Measurements from ENCODE around the gene ZCCHC2.

ZCCHC2 gene

DNA sequence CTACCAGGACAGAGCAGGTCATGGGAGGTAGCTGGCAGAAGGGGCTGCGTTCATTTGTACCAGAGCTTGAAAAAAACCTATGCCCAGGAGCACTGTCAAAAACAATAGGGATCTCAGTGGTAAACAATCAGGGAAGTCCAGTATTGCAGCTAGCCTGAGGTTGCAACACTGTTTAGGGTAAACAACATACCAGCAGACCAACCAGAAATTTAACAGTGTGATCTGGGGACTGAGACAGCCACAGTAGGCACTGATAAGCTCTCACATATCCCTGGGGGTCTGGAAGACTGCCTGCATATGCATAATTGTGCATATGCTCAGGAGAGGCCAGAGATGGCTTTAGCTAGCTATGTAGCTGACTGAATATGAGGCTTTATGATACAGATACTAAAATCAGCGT lies 12.0 kb upstream of the ZCCHC2 start:
- DNase-seq (ENCODE audit: low spot score), result no peak

DNA sequence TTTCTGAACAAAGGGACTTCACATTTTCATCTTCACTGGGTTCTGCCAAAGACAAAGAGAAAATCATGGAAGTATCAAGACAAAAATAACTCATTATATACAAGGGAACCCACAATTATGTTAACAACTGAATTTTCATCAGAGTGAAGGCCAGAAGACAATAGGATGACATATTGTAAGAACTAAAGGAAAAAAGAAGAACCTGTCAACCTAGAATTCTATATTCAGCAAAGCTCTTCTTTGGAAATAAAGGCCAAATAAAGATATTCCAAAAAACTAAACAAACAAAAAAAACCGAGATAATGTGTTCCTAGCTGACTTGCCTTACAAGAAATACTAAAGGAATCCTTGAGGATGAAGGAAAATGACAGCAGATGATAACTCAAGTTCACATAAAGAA lies 10.3 kb upstream of the ZCCHC2 start:
- DNase-seq (ENCODE audit: low spot score), result no peak

DNA sequence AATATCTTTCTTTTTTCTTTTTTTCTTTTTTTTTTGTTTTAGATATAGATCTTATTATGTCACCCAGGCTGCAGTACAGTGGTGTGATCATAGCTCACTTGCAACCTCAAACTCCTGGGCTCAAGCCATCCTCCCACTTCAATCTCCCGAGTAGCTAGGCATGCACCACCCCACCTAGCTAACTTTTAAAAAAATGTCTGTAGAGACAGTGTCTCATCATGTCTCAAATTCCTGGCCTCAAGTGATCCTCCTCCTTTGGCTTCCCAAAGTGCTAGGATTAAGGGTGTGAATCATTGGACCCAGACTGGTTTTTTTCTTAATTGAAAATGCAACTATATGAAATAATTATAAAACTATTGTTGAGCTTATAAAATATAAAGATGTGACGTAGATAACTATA lies 9.8 kb upstream of the ZCCHC2 start:
- DNase-seq (ENCODE audit: low spot score), result no peak

DNA sequence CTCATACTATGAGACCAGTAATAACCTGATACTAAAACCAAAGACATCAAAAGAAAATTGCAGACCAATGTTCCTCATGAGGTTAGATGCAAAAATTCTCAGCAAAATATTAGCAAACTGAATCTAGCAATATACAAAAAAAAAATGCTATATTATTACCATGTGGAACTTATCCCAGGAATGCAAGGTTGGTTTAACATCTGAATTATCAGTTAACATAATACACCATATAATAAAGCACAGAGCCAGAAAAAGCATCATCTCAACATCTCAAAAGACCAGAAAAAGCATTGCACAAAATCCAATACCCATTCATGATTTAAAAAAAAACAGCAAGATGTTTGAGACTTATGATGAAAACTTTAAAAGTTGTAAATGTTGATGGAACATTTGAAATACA lies 8.3 kb upstream of the ZCCHC2 start:
- no peak for DNase-seq (ENCODE audit: low spot score)

DNA sequence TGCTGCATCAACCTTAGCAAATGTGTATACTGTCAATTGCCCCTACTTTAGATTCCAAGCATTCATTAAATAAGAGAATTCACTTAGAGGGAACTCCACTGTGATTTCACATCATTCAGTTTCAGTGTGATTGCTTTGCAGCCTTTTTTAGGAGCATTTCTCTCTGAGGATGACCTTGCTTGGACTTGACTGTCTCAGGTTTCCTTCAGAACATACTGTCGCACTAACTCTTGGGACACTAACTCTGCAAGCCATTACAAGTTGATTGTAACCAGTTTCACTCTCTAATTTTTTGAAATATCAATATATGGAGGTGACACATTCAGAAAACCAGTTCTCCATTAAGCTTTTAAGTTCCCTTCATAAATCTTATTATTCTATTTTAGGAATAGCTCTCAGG lies 6.6 kb upstream of the ZCCHC2 start:
- no peak for DNase-seq (ENCODE audit: low spot score)

DNA sequence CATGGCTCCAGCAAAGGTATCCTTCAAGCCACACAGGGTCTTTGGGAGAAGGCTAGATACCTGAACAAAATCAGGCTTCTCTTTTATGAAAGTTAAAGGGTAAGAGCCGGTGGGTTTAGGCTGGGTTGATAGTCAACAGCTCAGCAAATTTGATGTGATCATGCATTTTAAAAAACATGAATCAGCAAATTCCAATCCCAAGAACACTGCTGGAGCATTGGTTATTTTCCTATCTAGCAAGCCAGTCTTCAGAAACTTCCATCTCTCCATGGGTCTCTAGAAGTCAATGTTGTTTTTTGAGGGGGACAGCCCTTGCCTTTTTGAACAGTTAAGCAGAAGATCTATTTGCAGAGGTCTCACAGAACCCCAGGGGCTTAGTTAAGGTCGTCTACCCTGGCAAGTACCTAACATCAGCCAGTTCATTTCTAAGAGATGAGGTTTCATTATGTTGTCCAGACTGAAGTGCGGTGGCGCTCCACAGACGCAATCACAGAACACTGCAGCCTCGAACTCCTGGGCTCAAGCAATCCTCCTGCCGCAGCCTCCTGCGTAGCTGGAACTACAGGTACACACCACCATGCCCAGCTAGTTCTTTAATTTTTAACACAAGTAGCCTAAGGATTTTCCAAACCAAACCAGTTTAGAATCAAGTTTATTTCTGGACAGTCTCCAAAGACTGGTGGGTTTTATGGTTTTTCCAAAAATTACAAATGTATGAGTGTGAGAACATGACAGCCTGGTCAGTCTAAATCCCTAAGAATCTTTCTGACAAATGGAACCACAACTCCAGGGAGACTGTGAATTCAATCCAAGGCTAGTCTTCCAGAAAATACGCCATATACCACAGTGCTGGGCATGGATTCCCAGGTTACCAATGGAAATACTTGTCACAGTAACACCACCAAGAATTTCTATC lies 4.1 kb upstream of the ZCCHC2 start:
- DNase-seq (ENCODE audit: low spot score), result no peak

DNA sequence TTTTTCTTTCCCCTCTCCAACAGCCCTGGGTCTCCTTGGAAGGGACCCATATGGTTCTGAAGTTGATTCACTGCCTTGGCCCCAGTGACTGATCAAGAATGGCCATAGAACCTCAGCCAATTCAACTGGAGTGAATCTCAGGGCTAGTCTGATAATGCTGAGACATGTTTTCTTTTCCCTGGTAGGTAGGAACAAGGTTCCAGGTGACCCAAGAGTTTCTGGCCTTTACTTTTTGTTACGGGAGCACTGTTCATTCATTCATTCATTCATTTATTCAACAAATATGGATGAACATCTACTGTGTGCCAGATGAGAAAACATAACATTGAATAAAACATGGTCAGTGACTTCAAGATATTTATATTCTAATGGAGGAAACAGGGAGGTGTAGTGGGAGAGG lies 3.1 kb upstream of the ZCCHC2 start:
- DNase-seq (ENCODE audit: low spot score), result no peak

DNA sequence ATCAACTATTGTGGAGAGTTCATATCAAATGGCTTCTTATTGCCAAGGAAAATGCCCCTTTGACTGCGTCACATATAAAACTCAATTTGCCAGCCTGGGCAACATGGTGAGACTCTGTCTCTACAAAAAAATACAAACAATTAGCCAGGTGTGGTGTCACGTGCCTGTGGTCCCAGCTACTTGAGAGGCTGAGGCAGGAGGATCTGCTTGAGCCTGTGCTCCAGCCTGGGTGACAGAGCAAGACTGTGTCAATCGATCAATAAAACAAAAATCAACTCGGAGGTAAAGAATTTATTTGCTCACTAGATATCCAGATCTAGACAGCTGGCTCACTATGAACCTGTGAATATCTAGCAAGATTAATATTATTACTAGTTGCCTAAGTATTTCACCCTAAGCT lies 1.7 kb upstream of the ZCCHC2 start:
- no peak for DNase-seq (ENCODE audit: low spot score)

DNA sequence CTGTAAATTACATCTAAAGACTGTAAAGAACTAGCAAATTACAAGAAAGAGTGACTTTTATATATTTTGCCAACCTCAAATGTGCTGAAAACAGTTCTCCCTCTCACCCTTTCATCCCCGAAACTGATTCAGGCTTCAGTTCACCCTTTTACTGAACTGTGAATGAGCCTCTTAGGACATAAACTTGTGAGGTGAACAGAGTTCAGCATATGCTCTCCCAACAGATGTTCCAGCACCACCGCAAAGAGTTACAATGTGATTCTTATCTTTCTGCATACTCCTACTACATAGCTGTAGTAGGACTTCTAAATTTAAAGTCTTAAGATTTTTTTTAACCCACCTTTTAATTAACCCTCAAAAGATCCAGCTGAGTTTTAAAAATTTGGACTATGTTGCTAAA lies 1.2 kb upstream of the ZCCHC2 start:
- no peak for DNase-seq (ENCODE audit: low spot score)

DNA sequence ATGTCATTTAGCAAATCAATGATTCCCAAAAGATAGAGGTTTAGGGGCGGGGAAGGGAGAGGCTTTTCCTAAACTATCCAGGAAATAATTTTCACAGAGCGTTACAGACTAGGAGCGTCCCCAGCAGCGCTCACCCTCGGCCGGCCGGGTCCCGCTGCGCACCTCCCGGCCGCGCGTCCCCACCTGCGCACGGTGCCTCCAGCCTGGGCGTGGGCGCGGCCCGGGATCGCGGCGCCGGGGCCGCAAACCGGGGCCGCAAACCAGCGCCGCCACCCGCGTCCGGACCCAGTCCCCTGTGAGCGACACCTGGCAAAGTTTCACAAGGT lies 684 bp upstream of the ZCCHC2 start:
- no peak for DNase-seq (ENCODE audit: low spot score)

DNA sequence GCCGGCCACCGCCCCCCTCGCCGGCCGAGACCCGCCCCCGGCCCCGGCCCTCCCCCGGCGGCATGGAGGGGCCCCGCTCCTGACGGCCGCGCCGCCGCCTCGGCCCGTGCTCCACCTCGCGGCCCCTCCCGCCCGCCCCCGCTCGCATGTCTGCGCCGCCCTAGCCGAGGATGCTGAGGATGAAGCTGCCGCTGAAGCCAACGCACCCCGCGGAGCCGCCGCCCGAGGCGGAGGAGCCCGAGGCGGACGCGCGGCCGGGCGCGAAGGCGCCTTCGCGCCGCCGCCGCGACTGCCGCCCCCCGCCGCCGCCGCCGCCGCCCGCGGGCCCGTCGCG lies 397 bp downstream of the ZCCHC2 start:
- DNase-seq (ENCODE audit: low spot score), result no peak

DNA sequence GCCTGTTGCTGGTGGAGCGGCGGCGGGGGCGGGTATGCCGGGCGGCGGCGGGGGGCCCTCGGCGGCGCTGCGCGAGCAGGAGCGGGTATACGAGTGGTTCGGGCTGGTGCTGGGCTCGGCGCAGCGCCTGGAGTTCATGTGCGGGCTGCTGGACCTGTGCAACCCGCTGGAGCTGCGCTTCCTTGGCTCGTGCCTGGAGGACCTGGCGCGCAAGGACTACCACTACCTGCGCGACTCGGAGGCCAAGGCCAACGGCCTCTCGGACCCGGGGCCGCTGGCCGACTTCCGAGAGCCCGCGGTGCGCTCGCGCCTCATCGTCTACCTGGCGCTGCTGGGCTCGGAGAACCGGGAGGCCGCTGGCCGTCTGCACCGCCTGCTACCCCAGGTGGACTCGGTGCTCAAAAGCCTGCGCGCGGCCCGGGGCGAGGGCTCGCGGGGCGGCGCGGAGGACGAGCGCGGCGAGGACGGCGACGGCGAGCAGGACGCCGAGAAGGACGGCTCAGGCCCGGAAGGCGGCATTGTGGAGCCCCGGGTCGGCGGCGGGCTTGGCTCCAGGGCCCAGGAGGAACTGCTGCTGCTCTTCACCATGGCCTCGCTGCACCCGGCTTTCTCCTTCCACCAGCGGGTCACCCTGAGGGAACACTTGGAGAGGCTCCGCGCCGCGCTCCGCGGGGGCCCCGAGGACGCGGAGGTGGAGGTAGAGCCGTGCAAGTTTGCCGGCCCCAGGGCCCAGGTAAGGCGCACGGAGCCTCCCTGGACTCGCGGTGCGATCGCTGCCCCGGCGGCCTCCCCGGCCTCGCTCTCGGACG lies 1.0 kb downstream of the ZCCHC2 start:
- peak; percentile 50 for DNase-seq (ENCODE audit: low spot score)

DNA sequence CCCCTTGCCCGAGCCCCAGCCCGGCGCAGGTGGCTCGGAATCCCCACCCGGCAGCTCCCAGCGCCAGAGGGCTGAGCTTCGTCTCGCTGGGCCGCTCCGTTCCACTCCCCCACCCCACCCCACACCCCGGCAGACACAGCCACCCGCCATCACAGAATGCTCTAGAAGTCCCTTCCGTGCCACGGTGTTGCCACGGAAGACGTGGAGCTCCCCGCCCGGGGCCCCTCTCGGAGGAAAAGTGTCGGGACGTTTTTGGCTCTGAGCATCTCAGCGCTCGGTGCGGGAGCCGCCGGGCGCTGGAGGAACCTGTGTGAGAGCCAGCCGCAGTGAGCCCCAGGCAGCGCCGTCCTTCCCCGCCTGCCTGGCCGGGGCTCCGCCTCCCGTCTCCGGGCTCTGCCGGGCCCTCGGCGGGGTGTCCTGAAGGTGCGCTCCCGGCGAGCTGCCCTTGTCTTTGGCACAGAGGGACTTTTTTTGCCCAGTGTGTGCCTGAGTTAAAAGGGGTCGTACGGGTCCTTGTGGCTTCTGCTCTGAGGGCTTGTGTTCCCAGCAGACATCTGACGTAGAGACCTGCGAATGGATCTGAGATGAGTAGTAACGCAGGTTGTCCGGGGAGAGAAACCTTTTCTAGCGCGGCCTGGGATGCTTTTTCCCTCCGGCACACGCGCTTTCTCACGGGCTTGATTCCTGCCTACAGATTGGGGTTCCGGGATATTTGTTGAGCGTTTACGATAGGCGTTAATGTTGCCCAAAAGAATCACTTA lies 1.8 kb downstream of the ZCCHC2 start:
- peak; percentile 71 for DNase-seq (ENCODE audit: low spot score)

DNA sequence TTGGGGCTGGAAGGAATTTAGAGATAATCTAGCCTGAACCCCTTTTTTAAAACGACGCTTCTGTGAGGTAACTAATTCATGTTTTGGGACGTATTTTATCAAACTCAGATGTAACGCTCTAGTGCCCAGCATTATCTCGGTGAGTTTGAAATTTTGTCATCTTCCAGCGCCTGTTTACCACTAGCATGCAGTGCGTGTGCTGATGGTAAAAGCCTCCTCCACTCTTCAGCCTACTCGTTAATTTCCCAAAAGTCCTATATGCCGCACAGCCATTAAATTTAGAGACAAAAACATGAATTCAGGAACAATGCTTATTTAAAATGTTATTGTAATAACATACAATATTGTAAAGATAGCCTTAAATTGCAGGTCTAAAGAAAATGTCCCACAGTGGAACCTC lies 2.8 kb downstream of the ZCCHC2 start:
- DNase-seq (ENCODE audit: low spot score), result no peak

DNA sequence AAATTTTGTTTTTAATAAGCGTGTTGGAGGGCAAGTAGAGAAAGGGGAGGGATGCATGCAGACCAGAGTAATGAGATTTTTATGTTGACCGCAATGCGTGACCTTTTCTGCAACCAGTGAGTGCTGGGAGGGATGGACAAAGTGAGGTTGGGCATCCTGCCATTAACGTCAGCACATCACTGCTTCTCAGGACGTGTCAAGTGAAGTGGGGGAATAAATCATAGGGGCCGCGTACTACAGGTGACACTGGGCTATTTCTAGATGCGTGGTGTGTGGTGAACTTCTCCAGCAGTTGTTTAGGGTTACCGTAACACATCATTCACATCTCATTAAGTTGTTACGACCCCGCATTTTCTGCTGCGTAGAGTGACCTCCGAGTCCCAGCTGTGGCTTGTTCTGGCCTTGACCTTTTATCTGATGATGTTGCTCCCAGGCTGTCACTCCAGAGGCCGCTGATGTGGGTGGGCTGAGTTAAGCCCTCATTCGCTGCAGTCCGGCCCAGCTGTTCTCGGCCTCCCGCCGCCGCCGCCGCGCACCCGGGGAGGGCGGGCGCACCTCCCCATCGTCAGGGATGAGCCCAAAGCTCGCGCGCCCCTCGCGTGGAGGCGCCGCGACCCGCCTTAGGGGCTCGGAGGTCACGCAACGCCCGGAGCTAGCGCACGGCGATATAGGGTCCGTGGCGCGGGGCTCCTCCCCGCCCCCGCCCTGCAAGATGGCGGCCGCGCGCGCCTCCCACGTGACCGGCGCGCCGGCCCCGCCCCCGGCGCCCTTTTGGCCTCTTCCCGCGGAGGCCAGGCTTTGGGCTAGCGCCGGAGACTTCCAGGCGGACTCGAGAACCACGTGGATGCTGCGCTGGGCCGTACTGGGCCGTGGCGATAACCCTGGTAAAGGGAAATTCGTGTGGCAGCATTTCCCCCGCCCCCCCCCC lies 3.5 kb downstream of the ZCCHC2 start:
- DNase-seq (ENCODE audit: low spot score), result peak; percentile 93

DNA sequence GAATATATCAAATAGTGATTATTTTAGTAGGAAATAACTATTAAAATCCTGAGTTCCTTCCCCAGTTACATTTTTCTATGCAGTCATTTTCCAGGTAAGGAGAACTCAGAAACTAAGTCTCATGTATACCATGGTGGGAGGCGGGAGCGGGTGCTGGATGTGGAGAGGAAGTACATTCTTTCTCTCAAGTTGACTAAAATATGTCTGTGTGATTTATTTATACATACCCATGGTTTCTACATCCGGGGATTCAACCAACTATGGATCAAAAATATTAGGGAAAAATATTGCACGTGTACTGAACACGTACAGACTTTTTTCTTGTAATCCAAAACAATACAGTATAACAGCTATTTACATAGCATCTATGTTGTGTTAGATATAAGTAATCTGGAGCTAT lies 6.8 kb downstream of the ZCCHC2 start:
- no peak for DNase-seq (ENCODE audit: low spot score)

DNA sequence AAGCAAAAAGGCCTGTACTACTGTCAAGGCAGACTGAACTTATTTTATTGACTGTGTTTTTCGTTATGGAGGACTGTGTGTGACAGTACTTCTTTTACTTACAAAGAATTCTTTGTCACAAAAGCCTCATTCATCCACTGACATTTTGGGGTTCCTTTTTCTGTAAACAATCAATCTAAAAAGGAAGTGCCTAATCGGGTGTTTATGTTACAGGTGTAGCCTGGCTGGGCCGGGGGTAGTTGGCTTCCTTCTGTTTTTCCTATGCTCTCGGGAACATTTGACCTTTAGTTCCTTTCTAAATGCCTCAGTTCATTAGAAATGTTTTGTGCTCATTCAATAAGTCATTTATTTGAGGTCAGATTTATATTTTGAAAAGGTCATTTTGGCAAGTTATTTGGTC lies 8.3 kb downstream of the ZCCHC2 start:
- no peak for DNase-seq (ENCODE audit: low spot score)

DNA sequence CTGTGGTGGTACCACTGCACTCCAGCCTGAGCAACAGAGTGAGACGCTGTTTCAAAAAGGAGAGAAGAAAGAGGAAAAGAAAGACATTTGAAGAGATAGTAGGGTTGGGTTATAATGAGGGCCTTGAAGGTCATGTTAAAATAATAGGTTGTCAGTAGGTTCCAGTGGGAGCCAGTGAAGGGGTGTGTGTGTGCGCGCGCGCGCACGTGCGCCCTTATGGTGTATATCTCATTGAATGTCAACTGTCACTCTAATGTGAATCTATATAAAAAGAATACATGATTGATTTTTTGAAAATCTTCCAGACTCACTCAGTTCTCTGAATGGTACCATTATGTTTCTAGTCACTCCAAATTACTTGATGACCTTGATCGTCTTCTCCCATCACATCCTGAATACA lies 9.1 kb downstream of the ZCCHC2 start:
- DNase-seq (ENCODE audit: low spot score), result no peak

DNA sequence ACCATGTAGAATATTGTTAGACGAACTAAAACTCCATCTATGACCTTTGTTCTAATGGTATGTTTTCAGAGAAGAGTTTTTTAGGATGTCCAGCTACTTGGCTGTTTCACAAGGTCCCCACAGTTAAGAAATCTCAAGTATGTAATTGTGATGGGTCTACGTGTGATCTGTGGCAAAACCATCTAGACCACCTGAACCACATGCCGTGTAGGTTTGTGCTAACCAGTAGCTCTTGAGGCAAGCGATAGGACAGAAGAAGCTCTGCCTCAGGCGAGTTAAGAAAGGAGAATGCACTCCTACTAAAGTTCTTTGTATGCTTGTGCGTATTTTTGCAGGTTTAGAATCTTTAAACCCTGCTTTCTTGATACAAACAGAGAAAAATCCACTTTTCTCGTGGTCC lies 13.2 kb downstream of the ZCCHC2 start:
- no peak for DNase-seq (ENCODE audit: low spot score)

DNA sequence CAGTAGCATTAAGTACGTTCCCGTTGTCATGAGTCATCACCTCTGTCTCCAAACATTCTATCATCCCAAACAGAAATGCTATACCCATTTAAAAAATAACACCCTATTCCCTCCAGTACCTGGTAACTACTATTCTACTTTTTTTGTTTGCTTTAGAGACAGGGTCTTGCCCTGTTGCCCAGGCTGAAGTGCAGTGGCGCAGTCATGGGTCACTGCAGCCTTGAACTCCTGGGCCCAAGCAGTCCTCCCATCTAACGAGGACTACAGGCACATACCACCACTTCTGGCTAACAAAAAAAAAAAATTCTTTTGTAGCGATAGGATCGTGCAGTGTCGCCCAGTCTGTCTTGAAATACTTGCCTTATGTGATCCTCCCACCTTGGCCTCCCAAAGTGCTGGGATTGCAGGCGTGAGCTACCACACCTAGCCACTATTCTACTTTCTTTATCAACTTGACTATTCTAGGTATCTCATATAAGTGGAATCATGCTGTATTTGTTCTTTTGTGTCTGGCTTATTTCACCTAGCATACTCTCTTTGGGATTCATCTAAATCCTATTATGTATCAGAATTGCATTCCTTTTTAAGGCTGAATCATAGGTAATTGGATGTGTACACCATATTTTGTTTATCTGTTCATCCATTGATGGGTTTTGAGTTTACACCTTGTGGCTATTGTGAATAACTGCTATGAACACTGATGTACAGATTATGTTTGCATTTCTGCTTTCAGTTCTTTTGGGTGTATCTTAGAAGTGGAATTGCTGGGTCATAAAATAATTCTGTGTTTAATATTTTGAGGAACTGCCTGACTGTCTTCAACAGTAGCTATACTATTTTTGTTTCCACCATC lies 14.4 kb downstream of the ZCCHC2 start:
- no peak for DNase-seq (ENCODE audit: low spot score)

DNA sequence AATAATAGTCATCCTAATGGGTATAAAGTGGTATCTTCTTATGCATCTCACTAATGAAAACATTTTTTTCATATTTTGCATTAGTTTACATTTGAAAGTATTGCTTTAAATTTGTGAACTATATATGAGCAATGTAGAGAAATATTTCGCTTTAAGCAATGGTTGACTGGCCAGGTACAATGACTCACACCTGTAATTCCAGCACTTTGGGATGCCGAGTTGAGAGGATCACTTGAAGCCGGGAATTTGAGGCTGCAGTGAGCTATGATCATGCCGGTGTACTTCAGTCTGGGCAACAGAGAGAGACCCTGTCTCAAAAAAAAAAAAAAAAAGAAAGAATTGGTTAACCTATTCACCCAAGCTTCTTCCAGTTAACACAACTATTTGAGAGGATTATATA lies 15.1 kb downstream of the ZCCHC2 start:
- no peak for DNase-seq (ENCODE audit: low spot score)

Measured in AG20443 (cell line).